GM19468 (cell line): ENCODE data around the gene LIME1.

Experiments
- ATAC-seq: cut with Tn5 transposase; IDR thresholded peaks from one replicate; pipeline ENCODE4 v1.9.1; 2021; ENCODE audit warnings: mild to moderate bottlenecking, moderate library complexity, moderate number of reproducible peaks; ENCODE audit not compliant: unreplicated experiment; ENCODE audit errors: extremely low read depth

LIME1 gene

DNA sequence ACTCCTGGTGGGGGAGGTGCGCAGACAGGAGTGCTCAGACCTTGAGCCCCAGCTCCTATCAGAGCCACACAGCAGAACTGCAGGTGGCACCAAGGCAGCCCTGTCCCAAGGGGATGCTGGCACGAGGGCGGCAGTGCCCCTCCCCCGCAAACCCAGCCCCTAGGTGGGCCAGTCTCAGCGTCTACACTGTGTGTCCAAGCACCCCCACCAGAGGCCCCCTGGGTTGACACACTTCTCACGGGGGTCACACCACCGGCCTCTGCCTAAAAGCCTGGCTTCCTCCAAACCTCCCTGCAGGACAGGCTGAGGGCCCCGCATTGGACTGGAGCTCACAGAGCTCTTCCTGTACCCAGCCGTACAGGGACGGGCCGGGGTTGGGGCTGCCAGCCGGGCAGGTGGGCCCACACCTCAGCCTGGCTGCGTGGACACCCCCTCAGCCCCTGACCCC, 11.2 kb downstream of the LIME1 start:
- no peak for ATAC-seq

DNA sequence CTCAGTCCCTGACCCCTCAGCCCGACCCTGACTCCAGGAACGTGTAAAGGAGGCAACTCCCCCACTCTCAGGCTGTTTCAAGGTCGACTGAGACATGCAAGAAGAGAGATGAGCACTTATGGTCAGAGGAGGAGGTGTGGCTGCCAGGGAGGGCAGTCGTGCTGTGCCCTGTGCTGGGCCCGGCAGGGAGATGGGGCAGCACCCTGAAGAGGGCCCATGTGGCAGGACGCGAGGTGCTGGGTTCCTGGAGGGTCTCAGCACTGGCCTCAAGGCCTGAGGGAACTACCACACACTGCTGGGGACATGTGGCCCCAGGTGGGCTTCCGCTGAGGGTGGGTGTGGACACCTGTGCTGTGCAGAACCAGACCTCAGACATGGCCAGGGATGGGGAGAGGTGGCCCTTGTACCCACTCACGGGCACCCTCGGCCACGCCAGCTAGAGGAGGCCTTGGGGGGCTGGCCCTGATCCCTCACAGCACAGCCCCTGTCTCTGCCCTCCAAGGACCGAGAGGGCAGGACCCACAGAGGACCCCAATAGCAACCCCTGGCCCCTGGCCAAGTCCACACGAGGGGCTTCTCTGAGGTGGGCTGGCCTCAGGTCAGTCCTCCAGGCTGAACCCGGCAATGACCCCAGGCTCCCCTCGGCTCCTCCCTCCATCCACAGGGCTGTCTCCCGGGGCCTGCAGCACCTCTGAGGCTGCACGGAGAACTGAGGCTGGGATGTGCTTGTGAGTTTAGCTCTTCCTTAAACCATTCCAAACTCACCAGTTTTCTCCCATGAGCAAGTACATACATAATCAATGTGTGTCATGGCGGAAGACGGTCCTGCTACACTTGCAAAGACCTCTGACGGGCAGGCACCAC, 11.8 kb downstream of the LIME1 start:
- no peak for ATAC-seq

DNA sequence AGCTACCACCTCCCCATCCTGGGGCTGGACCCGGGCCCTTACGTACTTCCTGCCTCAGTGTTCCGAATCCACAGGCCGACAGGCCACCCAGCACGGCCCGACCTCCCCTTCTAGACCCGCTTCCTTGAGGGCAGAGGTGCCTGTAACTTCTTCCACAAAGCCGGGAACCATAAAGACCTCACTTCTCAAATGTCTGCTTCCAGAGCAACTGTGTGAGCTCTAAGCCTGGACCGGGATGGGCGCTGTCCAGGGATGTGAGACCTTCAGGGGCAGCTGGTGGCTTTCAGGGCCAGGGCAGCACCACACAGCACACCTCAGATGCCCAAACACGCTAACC, 12.4 kb downstream of the LIME1 start:
- no peak for ATAC-seq

DNA sequence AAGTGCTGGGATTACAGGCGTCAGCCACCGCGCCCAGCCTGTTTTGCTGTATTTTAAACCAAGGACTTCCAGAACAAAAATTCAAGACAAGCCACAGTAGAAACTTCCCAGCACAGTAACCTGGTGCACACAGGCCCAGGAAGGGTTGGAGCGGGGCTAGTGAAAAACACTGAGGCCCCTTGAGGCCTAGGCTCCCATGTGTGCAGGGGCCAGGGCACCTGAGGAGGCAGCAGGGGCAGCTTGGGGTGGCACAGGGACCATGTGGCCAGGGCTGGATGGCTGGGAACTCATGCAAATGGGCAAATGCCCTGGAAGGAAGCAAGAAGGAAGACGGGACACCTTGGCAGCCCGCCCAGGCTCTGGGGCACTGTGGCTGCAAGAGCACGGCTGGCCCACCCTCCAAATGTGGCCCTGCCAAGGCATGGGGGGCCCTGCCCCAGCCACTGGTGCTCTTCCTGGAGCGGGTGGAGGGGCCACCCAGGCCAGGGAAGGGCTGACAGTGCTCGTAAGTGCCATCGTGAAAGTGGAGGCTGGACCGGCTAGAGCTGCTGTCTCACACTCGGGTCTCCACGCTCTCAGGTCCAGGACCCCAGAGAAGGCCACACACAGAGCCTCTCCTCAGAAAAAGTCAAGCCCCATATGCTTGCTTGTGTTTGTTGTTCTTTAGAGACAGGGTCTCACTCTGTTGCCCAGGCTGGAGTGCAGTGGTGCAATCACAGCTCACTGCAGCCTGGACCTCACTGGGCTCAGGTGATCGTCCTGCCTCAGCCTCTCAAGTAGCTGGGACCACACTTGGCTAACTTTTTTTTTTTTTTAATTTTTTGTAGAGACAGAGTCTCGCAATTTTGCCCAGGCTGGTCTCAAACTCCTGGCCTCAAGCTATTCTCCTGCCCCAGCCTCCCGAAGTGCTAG, 13.4 kb downstream of the LIME1 start:
- ATAC-seq, result no peak

DNA sequence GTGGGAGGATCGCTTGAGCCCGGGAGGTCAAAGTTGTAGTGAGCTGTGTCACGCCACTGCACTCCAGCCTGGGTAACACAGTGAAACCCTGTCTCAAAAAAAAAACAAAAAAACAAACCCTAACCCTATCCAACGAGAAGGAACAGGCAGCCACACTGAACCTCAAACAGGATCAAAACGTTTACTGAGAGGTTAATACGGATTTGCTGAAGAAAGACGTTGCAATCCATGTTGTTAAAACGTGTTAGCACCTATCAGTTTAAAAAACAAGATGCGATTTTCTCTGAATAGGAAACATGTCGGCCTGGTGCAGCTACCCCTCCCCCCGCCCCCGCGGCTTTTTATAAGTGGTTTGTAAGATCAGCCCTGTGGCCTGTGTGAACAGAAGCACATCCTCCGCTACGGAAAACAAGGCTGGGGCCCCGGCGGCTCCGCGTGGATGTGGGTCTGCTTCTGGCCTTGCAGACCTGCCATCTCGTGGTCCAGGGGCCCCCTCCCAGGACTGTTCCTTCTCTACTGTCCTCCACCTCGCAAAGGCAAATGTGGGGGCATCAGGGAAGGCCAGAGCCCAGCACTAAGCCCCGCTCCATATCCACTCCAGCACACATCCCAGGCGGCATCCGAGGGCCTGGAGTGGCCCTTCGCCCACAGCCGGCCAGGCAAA, 14.5 kb downstream of the LIME1 start:
- no peak for ATAC-seq

DNA sequence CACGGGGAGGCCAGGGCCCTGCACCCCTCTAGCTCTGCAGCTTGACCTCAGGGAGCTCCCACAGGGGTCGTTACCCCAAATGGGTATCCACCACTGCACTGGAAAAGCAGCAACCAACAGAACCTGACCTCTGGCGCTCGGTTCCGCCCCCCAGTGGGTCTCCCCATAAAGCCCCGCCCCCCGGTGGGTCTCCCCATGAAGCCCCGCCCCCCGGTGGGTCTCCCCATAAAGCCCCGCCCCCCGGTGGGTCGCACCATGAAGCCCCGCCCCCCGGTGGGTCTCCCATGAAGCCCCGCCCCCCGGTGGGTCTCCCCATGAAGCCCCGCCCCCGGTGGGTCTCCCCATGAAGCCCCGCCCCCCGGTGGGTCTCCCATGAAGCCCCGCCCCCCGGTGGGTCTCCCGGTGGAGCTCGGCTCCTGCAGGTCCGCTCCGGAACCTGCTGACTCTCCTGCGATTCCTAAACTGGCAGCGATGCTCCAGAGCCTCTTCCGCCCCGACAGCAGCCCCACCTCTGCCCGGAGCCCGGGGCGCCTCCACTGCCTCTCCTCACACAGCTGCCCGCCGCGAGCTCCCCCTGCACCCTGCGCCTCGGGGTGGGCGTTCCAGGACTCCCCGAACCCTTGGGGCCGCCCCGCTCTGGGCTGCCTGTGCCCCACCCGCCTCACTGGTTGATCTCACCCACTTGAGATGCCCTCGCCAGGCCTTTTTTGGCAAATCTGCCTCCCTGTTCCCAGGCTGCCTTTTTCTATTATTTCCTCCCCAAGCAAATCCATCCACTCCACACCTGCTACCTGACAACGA, 15.2 kb downstream of the LIME1 start:
- ATAC-seq, result no peak

DNA sequence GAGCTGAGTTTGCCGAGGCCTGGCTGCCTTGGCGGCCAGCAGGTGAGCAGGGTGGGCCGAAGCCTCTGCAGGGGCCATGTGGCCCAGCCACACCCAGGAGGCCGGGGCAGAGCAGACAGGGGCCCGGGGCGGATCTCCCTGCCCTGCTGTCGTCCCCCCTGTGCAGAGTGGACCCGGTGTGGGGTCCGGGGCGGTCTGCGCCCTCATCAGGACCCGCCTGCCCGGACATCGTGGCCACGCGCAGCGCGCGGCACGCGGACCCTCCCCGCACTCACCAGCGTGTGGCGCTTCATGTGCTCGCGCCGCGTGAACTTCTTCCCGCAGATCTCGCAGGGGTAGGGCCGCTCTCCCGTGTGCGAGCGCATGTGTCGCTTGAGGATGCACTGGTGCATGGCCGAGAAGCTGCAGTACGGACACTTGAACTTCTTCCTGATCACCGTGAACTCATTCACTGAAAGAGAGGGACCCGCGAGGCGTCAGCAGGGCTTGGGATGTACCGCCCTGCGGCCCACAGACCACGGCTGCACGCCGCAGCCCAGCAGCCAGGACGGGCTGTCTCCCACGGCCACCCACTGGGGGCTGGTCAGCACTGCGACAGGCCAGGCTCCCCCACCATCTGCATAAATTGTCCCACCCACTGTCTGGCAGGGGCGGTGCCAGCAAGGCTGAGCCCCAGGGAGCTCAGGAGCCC, 16.1 kb downstream of the LIME1 start:
- ATAC-seq, result no peak

DNA sequence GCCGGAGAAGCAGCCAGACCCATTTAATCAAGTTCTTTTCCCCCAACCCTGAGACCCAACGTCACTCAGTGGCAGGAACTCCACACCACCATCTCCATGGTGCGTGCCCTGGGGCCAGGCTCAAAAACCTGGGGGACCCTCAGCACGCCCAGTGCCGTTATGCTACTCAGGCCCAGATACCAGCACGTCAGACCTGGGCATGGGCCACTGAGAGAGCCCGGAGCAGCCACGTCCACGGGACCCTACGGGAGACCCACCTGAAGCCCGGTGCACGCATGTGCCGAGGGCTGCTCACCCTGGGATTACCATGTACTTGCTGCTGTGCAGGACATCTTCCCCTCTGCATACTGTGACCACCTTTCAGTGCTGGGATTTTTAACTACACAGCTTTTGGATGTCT, 16.9 kb downstream of the LIME1 start:
- ATAC-seq, result no peak

DNA sequence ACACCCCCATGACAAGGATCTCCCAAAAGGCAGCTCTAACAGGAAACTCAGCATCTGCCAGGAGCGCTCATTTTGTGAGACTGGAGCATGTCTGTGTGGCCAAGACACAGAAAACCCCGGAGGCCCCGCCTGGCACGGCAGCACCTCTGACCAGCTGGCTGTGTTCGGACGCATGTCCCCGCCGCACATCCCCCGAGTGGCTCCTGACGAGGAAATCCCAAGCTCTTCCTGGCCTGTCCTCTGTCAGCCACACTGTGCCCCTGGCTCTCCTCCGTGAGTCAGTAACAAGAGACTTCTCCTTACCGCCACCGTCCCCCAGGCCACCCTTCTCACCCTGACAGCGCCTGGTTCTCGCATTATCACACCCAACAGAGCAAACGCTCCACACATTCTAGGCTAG, 17.5 kb downstream of the LIME1 start:
- no peak for ATAC-seq

DNA sequence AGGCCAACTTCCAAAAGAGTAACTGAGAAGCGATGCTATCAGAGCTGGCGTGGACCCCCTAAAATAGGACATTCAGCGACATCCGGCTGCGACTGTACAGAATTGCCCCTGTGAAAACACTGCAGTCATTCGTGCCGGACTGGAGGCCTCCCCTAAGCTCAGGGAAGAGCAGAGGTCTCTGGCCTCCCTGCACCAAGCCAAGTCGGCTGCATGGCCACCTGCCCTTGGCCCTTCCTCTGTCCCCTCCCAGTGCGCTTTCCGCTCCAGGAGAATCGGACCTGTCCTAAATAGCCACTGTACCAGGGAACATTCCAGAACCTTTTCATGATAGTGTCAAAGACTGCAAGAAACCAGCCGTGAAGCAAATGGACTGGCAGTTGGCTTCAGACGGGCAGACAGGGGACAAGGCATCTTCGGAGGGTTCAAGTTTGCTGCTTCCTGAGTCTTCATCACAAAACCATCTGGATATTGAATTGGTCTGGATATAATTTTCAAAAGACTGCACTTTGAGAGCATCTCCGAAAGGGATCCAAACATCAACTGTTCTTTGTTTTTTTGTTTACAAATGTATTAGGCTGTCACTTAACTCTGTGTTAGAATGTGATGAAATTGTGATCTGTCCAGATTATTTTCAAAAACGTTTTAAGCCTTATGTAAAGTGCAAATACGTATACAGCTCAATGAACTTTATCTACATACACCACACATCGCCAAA, 19.6 kb downstream of the LIME1 start:
- ATAC-seq, result no peak

DNA sequence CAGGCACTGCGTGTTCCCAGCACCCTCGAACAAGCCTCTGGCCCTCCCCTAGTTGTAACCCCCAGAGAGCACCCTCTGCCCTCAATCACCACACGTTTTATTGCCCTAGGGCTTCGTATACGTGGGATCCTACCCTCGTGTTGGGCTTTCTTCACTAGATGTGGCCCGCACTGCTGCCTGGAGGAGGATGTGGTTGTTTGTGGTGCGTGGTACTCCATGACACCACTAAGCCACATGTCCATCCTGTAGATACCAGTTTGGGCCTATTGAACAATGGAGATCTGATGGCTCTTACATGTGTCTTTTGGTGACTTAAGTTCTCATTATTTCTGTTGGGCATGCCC, 20.2 kb downstream of the LIME1 start:
- no peak for ATAC-seq

DNA sequence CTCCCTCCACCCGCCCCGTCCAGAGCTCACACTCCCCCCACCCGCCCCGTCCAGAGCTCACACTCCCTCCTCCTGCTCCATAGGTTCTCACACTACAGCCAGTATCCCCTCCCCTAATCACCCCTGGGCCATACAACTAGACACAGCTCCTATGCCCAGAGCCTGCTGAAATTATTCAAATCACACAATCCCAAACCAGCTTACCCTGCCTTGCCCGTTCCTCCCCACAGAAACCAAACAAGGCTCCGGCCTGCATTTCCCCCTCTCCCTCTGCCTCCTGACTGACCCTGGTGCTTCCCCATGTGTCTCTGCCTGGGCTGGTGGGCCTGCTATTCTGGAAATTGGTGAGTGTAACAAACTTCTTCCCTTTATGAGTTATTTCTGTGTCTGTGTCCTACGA, 21.7 kb downstream of the LIME1 start:
- ATAC-seq, result no peak

DNA sequence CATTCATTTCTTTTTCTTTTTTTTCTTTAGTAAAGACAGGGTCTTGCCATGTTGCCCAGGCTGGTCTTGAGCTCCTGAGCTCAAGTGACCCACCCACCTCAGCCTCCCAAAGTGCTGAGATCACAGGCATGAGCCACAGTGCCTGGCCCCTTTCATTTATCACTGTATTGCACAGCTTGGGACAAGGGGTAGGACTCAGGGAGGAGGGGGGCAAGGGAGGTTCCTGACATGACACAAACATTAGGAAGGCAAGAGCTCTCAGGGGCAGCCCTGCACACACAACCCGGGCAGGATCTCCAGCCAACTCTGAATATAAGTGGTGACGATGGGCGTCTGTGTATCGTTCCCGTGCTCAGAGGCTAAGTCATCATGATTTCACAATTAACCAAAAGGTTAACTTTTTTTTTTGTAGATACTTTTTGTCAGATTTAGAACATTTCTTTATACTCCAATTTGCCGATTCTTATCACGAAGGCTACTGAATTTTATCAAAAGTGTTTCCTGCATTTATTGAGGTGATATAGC, 23.0 kb downstream of the LIME1 start:
- ATAC-seq, result no peak

DNA sequence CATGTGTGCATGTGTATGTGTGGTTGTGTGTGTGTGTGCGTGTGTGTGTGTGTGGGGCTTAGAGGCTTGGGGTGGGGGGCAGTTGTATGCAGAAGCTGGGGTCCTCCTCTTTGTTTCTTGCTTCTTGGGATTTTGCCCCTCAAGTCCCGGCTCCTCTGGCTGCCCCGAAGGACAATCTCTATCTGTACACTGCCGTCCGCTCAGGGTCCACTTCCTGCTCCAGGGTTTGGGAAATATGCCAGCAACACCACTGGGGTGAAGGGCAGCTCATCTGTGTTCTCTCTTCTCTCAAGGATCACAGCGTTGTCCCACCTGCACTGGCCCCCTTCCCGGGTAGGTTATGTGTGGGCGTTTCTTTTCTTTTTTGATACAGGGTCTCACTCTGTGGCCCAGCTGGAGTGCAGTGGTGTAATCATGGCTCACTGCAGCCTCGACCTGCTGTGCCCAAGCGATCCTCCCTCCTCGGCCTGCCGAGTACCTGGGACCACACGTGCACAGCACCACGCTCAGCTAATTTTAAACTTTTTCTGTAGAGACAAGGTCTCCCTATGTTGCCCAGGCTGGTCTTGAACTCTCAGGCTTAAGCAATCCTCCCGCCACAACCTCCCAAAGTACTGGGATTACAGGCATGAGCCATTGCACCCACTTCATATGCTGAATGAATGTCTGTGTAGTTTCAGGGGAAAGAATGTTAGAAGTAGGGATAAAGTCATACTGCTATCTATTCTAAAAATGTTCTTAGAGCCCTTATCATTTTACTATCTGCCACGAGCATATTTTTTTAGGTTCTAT, 28.8 kb downstream of the LIME1 start:
- ATAC-seq, result no peak

DNA sequence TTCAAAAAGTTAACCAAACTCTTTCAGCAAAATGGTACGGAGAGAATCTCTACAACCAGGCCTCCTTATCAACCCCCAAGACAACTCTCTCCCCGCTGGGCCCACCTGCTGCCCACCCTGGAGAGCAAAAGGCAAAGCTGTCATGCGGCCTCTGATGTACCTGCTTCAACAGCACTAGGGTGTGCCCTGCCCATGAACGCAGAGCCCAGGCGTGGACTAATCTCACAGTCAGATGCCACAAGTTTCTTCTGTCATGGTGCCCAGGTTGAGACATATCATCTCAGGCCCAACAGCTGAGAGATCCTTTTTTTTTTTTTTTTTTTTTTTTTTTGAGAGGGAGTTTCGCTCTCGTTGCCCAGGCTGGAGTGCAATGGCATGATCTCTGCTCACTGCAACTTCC, 29.4 kb downstream of the LIME1 start:
- no peak for ATAC-seq

DNA sequence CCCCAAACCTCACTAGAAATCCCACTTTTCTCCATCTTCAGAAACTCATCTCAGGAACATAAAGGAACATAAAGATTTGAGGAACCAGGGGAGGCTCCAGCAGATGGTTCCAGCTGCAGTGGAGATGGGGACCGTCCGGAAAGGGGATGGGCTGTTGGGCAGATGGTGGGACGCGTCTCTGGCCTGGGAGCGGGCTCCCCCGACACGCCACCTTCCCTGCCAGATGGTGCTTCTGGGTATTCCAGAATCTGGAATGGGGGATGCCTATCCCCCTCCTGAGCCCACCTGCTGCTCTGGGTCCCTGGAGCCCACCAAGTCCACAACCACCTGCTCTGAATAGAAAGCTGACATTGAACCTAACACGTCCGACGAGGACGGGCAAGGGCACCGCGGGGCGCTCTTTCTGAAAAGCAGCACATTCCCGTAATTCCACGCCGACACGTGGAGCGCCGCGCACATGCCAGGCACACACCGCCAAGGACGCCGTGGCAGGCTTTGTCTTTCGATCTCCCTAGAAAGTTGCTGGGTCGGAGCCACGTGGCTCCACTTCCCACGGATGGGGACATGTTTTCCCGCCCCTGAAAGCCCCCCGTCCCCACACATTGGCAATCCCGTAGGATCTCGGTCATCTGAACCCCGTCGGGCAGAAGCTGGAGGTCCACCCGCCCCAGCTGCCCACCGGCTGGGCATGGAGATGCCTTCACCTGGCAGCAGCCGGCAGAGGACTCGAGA, 30.4 kb downstream of the LIME1 start:
- no peak for ATAC-seq

DNA sequence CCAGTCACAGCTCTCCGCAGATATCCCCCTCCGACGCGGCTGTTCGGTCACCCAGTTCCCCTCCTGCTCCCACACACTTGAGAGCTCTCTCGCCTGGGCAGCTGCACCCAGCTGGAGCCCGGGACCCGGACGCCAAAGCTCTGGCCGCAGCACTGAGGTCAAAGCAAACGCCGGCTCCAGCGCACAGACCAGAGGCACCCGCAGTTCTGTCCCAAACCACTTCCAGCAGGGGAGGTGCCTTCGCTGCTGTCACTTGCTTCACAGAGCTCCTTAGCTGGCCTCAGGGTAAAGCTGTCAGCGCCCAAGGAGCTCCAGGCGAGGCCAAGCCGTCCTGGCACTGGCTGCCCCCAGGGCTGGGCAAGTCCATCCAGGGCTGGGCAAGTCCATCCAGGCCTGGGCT, 31.0 kb downstream of the LIME1 start:
- ATAC-seq, result no peak
